SK-N-DZ (cell line): Measurements from ENCODE around the gene CENPO.
A peak's percentile ranks its signal among the peaks of the same experiment; 100 is the strongest.
"Not testable (repeated sequence)": the region's sequence is repeated elsewhere in the genome, so short reads cannot be mapped to it uniquely, and the experiment has no call there.

Source experiments
- DNase-seq: peaks from one replicate; pipeline ENCODE4 v3.0.0-alpha.2; 2015; ENCODE audit warnings: low spot score

The CENPO gene

DNA sequence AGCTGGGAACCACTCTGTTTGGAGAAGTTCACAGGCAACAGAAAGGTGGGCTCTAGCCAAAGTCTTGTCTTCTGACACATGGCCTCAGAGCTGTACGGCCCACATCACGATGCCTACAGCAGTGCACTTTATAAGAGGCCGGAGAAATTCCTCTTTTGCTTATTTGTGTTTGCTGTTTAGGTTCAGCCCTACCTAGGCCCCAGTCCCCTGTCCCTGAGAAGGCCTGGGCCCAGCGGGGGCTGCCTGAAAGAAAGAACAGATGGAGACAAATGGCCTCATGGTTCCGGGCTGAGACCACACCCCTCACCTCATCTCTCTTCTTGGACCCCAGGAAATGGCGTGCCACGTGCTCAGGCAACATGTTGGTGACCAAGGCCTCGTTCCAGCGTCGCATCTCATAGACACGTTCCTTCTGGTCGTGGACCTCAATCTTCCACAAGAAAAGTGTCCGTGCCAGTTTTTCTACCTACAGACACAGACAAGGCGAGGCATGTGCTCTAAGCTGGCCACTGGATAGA, 30.9 kb downstream of the CENPO start:
- no peak for DNase-seq

DNA sequence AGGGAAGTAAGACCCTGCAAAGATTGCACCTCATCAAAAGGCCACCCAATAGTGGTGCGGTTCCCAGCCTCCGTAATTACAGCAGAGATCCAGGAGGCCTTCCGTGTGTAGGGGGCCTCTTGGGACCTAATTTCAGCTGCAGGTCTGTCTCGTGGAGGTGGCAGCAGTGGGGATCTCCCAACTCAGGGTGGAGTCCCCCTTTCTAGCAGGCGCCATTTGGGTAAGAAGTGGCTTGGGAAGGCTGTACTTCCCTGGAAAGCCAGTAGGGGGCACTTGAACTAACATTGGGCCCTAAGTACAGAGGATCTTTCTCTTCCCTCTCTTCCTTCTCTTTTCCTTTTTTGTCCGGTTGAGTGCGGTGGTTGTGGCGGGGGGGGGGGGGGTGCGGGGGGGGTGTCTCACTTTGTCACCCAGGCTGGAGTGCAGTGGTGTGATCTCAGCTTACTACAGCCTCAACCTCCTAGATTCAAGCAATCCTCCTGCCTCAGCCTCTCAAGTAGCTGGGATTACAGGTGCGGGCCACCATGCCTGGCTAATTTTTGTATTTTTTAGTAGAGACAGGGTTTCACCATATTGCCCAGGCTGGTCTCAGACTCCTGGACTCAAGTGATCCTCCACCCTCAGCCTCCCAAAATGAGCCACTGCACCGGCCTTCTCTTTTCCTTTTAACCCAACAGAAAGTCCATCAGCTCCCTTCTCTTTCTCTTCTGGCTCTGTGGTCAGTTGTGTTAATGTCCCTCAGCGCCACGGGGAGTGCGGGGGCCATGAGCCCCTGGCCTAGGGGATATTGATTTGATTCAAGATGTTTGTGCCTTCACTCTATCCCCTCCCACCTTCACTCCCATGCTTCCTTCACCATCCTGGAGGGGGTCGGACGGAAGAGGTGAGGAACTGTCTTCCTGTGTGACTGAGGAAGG, 32.0 kb downstream of the CENPO start:
- DNase-seq: no peak

DNA sequence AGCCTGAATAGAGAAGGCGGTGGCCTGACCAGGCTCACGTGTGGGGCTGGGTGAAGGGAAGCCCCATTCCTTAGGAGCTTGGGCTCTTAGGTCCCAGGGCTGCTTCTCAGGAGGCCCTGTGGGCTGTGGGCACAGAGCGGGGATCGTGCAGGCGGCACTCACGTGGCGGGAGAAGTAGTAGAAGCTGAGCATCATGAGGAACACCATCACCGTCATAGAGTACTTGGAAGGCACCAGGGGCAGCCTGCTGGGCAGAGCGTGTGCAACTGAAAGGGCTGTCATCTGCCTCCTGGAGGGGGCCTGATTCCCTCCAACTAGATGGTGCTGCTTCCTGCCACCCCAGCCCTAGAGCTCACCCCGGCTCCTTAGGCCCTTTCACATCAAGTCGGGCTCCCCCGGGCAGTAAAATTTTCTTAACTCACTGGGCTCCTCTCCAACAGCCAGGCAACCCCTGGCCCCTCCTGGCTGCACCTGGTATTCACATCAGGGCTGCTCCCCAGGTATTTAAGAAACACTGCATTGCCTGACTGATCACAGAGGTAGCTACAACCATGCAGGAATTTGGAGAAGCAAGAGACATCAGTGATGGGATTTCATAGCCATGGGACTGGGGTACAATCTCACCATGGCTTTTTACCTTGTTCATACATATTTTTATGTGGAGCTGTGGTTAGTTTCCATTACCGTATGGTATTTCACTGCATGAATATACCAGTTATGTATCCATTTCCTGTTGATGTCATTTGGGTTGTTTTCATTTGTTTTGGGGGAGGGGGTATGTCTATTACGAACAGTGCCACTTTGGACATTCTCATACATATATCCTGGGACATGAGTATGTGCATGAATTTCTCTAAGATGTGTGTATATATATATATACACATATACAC, 32.9 kb downstream of the CENPO start:
- no peak for DNase-seq

DNA sequence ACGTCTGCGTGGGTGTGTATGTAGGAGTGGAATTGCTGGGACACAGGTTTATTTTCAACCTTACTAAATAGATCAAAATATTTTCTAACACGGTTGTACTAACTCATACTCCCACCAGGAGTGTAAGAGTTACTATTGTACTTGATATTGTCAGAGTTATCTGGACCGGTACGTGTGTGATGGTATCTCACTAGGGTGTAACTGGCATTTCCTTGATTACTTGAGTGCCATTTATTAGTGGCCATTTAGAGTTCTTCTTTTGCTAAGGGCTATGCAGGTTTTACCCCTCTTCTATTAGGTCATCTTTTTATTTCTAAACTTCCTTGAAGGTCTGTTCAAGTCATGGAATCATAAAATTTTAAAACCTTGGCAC, 33.5 kb downstream of the CENPO start:
- DNase-seq: no peak

DNA sequence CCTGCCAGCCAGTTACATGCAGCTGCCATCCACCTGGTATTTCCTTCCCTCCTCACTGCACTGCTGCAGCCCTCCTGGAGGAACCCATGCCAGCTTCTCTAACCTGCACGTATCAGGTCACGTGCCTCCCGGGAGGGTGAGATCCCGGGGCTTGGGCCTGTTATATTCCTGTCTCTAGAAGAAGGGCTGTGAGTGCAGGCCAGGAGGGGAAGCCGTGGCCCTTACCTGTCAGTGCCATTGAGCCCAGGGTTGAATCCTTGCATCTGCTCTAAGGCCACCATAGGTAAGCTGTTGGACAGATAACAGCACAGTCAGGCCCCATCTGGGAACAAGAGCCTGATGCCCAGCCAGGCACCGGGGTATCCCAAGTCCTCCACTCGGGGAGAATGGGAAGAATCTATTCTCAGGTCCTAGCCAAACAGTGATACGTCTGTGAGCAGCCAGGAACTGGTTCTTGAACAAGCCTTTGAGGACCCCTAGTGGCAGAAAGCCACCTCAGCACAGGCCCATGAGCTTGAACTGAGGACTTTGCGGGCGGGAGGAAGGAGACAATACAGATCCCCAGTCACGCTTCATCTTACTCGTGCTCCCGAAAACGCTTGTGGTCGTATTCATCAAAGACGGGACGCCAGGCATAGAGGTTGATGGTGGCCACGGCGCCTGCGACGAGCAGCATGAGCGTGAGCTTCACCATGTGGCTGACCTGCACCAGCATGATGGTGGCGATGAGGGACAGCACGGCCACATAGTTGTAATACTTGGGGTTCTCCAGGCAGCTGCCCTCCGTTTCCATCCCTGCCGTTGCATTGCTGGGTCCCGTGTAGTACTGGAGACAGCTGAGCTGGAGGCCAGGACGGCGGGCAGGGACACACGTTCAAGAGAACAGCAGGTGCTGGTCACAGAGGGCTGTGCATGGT, 34.4 kb downstream of the CENPO start:
- peak; percentile 73 for DNase-seq

DNA sequence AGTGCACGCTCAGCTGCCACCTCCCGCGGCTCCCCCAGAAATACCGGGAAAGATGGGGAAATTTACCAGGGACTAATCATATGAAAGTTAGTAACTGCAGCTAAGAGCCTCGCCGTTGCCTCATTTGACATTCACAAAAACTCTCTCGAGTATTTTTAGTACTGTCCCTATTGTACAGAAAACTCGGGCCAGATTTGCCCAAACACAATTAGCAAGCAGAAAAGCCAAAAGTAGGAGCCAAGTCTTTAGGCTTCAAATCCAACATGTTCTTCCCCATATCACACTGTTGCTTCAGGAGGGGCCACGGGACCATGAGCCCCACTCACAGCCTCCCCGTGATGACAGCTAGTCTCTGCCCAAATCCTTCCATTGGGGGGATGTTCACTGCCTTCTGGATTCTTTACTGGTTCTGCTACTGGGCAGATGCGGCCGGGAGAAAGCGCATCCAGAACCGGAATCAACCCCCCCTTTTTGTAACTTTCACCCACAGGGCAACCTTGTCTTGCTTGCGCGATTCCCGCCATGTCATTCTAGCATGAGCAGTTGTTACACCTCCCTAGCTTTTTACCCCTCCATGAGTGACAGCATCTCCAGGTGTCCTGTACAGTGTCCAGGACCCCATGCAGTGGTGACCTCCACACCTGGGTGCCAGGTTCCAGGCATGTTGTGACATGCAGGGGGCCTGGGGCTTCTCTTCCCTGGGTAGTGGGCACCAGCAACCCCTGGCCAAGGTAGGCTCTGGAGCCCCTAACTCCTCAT, 35.2 kb downstream of the CENPO start:
- DNase-seq: no peak

DNA sequence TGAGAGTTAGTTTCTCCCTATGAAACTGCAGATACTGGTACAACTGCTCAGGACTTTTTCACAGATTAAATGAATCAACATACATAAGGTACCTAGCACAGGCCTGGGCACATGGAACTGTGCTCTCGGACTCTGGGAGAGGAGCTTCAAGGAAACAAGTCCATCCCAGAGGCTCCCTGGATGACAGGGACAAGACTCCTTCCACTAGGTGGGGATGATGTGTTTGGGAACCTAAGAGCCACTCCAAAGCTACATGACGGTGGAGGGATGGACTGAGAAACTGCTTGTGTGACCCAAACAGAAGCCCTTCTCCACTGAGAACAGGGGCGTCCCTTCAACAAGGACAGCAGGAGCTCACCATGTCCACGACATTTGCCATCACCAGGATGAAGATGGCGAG, 37.1 kb downstream of the CENPO start:
- no peak for DNase-seq

DNA sequence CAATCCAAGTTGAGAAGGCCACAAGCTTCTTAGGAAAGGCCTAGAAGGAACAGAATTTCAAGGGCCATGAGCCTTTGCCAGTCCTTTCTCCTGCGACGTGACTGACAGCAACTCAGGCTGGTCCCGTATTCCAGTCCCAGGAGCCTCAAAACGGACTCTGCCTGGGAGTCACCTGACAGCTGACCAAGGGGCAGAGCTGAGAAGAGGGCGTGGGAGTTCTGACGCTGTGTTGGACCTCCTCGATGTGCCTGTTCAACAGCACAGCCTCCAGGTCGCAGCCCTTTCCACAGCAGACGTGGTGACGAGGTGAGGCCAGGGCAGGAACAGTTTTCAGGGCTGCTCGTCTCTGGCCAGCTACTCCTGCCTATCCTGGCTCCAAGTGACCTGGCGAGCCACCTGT, 37.6 kb downstream of the CENPO start:
- DNase-seq: no peak

DNA sequence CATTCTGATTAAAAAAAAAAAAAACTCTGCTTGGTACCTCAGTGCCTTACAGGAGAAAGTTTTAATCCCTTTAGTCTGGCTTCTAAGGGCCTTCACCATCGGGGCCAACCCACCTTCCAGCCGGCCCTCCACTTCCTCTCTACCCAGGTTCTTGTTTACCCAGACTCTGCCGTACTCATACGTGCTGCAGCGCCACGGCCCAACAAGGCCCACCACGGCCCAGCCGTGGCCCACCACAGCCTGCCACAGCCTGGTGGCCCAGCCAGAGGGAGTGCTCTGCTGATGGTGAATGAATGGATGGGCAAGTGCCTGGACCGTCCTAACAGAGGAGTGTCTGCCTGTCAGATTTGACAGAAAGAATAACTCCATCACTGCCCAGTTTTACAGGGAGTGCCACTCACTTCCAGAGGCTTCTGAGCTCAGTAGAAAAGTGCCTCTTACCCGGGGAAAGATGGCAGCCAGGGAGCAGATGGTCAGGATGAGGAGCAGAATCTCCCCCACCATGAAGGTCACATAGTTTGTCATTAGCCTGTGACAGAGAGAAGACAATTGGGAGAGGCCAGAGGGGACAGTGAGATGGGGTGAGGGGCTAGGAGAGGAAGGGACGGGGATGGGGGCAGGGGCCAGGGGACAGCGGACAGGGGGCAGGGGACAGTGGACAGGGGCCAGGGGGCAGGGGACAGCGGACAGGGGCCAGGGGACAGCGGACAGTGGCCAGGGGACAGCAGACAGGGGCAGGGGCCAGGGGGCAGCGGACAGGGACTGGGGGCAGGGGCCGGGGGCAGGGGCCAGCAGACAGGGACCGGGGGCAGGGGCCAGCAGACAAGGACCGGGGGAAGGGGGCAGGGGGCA, 38.2 kb downstream of the CENPO start:
- no peak for DNase-seq

DNA sequence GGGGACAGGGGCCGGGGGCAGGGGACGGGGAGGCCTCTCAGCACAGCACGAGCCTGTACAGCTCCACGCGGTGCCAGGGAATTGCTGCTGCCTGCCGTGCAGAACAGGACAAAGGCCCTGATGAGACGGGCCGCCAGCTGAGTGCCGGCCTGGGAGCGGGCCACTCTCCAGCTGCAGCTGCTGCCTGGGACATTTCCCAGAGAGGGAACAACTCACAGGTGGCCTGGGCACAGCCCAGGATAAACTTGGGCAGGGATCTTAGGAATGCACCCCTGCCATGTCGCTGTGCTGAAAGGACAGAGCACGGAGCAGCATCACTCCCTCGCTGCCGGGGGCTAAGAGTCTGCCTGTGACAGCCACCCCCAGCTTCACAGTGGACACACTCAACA, 38.8 kb downstream of the CENPO start:
- no peak for DNase-seq

DNA sequence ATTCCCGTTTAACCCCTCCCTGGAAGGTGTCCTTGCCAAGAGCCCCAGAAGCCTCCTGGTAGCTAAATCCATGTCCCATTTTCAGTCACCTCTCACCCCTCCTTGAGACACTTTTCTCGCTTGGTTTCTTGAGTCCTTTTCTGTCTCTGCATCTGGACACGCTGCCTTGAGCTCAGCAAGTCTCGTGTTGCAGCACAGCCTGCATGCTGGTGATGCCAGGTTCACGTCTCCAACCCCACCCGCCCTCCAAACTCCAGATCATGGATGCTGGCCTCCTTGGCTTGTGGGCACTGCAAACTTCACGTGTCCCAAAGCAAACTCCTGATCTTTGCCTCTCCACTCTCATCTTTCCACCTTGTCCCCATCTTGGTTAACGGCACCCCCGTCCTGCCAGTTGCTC, 39.3 kb downstream of the CENPO start:
- no peak for DNase-seq

DNA sequence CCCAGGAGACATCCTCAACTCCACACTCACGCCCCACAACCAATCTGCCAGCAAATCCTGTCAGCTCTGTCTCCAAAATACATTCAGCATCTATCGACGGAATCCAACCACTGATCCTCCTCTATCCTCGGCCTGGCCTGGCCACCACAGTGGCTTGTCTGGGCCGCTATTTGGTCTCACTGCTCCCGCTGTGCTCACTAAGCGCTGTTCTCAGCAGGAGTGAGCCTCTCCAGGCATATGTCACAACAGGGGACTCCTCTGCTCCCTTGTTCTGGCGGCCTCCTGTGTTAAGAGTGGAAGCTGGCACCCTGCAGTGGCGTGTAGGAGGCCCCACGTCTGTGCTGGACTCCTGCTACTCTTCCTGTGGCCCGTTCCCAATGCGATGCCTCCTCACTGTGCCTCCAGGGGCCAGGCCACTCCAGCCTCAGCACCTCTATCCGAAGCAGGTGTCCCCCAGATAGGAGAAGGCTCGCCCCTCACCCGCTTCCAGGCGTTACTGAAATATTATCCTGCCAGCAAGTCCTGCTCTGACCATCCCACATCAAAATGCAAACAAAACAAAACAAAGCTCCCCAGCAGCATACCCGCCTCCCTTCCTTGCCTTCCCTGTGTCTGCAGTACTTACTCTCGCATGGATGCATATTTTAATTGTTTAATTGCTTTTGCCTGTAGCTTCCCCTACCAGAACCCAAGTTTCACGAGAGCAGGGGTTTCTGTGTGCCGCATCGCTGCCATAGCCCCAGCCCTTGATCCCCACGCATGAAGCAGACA, 39.9 kb downstream of the CENPO start:
- no peak for DNase-seq

DNA sequence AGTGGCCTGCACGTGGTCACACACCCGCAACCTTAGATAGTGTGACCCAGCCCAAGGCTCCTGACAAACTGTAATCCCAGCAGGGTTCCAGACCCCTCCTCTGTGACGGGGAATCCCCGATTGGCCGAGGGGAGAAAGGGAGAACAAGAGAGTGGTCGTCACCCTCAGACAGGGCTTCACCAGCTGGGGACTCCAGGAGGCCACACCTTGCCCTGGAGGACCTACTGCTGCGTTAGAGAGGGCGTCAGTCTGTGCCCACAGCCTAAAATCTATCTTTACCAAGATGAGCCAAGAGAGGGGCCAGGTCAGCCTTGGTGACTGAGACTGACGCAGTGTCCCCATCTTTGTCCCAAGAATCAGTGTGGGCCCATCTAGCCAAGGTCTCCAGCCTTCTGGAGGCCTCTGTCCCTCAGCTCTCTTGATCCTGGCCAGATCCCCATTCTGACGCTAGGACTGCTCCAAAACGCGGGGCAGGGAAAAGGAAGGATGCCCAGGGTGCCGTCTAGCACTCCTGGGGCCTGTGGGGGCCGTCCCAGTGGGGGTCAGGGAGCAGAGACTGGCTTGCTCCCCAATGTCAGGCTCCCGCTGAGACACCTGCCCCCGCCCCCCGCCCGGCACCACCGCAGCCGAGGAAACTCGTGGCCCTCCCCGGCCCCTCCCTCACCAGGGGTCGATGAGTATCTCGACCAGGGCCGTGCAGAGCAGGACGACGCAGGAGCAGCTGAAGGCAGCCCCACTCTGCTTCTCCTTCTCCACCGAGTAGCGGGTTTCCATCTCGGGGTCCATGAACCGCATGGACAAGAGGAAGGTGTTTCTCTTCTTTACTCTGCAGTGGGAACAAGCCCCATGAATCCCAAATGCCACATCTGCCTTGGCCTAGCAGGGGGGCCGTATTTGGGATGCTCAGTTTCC, 40.9 kb downstream of the CENPO start:
- no peak for DNase-seq

DNA sequence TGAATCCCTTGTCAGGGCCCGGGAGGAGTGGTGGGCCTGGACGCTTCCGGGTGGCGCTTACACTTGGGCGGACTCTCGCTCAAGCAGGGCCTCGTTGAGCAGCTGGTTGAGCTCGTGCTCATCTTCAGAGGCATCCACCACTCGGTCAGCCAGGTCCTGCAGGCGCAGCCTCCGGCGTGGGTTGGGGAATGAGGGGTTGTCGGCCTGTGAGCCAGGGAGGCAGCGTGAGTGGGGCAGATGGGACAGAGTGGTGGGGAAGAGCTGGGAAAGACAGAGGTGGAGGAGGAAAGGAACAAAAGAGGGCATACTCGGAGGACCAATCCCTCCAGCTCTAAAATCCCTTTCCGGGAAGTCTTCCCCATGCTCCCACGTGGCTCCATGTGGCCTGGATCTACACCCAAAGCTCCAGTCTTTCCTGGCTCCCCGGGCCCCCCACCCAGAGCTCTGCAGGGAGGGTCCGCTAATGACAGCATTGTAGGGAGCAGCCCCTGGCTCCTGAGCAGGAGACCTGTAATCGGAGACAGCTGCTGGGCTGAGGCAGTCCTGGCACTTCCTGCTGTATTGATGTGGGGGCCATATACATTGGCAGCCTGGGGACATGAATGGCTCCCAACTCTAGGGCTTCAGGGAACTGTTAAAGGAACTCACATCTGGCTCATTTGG, 41.6 kb downstream of the CENPO start:
- DNase-seq: no peak

DNA sequence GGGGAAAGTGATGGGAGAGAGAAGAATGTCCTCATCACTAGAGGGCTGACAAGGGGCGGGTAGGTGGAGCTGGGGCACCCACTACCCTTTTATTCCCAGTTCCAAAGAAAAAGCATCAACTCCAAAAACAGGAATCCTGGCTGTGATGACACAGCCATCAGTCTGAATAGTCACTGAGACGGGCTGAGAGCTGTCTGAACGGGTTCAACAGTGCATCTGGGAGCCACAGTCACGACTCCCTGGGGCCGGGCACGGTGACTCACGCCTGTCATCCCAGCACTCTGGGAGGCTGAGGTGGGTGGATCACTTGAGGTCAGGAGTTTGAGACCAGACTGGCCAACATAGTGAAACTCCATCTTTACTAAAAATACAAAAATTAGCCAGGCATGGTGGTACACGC, 42.2 kb downstream of the CENPO start:
- not testable (repeated sequence) for DNase-seq

DNA sequence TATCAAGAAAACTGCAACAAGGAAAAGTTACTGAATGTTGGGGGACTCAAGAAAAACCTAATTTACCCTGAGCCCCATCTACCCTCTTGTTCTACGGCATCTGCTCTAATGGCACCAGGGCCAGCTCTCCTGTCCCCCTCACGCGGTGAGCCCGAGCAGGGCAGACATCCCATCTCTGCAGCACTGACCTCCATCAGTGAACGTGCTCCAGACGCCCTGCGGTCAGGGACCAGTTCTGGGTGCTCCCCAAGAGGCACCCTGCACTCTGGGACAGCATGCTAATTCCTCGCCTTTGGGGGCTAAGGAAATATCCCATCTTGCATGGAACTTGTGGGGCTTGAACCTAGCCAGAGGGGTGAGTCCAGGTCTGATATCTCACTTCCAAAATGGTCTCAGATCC, 43.0 kb downstream of the CENPO start:
- DNase-seq: no peak

DNA sequence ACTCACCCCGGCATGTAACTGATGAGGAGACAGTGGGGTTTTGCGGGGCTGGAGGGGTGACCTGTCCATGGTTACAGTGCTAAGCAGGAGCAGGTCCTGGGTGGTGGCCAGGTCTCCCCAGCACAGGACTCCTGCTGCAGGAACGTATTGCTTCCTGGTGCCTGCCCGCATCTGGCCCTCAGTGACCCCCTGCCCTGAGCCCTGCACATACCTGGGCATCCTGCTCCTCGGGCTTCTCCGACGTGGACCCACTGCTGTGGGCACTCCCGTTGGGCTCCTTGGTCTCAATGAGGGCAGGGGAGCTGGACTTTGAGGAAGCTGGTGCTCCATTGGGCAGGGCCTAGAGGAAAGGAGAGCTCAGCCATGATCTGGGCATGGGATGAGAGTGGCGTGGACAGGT, 43.5 kb downstream of the CENPO start:
- no peak for DNase-seq
